MM.1S (cell line): ENCODE measurements around the gene MCM6.

Experiments used
- EZH2 ChIP-seq: fragments of 300-600 bp; sonication (generic); optimal IDR thresholded peaks from 2 replicates; pipeline ENCODE3; 2017; ENCODE audit warnings: low read depth, mild to moderate bottlenecking, antibody characterized with exemption, low read length, mixed read lengths
- TF ChIP-seq, protein P1 (sequence below): fragments of 300-600 bp; sonication (generic); IDR thresholded peaks from 2 replicates; pipeline ENCODE4 v1.5.1; 2016; ENCODE audit warnings: antibody characterized with exemption, low read length, mixed read lengths

- no peak for TF ChIP-seq EZH2
- TF ChIP-seq, protein P1, sequence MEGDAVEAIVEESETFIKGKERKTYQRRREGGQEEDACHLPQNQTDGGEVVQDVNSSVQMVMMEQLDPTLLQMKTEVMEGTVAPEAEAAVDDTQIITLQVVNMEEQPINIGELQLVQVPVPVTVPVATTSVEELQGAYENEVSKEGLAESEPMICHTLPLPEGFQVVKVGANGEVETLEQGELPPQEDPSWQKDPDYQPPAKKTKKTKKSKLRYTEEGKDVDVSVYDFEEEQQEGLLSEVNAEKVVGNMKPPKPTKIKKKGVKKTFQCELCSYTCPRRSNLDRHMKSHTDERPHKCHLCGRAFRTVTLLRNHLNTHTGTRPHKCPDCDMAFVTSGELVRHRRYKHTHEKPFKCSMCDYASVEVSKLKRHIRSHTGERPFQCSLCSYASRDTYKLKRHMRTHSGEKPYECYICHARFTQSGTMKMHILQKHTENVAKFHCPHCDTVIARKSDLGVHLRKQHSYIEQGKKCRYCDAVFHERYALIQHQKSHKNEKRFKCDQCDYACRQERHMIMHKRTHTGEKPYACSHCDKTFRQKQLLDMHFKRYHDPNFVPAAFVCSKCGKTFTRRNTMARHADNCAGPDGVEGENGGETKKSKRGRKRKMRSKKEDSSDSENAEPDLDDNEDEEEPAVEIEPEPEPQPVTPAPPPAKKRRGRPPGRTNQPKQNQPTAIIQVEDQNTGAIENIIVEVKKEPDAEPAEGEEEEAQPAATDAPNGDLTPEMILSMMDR: no peak
Observed at GRCh38 chr2:135831180-135831812, 44.9 kb downstream of the MCM6 start.
